Mesenchymal stem cell (in vitro differentiated cells and primary cell): ENCODE results near the gene PAK2.

ENCODE experiments used
- DNase-seq: peaks from one replicate; pipeline ENCODE4 v3.0.0-alpha.2; 2013
- H2AFZ ChIP-seq: one replicate; pipeline ENCODE4 v1.6.1; 2013; ENCODE audit warnings: low read depth, mild to moderate bottlenecking, control low read depth, inconsistent platforms, low read length, moderate library complexity
- H2AK5ac ChIP-seq: 2 replicates; pipeline ENCODE4 v1.6.1; 2013; ENCODE audit warnings: low read length, moderate library complexity, mild to moderate bottlenecking, inconsistent platforms; ENCODE audit not compliant: severe bottlenecking
- H2BK120ac ChIP-seq: one replicate; pipeline ENCODE4 v1.6.1; 2013; ENCODE audit warnings: low read depth, mild to moderate bottlenecking, inconsistent platforms, low read length, moderate library complexity
- H2BK12ac ChIP-seq, 2 experiments: one replicate each; pipeline ENCODE4 v1.6.1; 2013; ENCODE audit warnings: inconsistent platforms in 2 of 2, low read length in 2 of 2, mild to moderate bottlenecking in 2 of 2, moderate library complexity in 2 of 2, control low read depth in 1 of 2
- H2BK15ac ChIP-seq: one replicate; pipeline ENCODE4 v1.6.1; 2013; ENCODE audit warnings: mild to moderate bottlenecking, low read depth, inconsistent platforms; ENCODE audit not compliant: poor library complexity, severe bottlenecking
- H2BK5ac ChIP-seq: 2 replicates; pipeline ENCODE4 v1.6.1; 2013; ENCODE audit warnings: low read depth, mild to moderate bottlenecking, low read length, control low read depth, inconsistent platforms; ENCODE audit not compliant: poor library complexity, severe bottlenecking
- H3K14ac ChIP-seq, 2 experiments: one replicate each; pipeline ENCODE4 v1.6.1; 2013; ENCODE audit warnings: inconsistent platforms in 2 of 2, low read length in 2 of 2, control low read depth in 1 of 2, mild to moderate bottlenecking in 1 of 2, moderate library complexity in 1 of 2
- H3K18ac ChIP-seq, 2 experiments: one replicate each; pipeline ENCODE4 v1.6.1; 2013; ENCODE audit warnings: inconsistent platforms in 2 of 2, low read length in 2 of 2, control low read depth in 1 of 2, low read depth in 1 of 2, mild to moderate bottlenecking in 1 of 2
- H3K23ac ChIP-seq, 2 experiments: one replicate each; pipeline ENCODE4 v1.6.1; 2013; ENCODE audit warnings: inconsistent platforms in 2 of 2, low read length in 2 of 2, mild to moderate bottlenecking in 2 of 2, moderate library complexity in 2 of 2, control low read depth in 1 of 2
- H3K27ac ChIP-seq: 2 replicates; pipeline ENCODE4 v1.5.1; 2013; ENCODE audit warnings: mild to moderate bottlenecking, moderate library complexity, low read length, control low read depth, inconsistent platforms; ENCODE audit not compliant: poor library complexity, severe bottlenecking
- H3K27me3 ChIP-seq, 2 experiments: 2 replicates each; pipeline versions ENCODE4 v1.6.1 to v1.7.0; 2013; ENCODE audit warnings: low read length in 2 of 2, mild to moderate bottlenecking in 2 of 2, moderate library complexity in 2 of 2, control low read depth in 1 of 2, inconsistent platforms in 1 of 2; ENCODE audit not compliant: control insufficient read depth in 1 of 2, insufficient read depth in 1 of 2
- H3K36me3 ChIP-seq, 2 experiments: 2 replicates each; pipeline versions ENCODE4 v1.6.1 to v1.7.0; 2013; ENCODE audit warnings: low read length in 2 of 2, control low read depth in 1 of 2, inconsistent platforms in 1 of 2, low read depth in 1 of 2, mild to moderate bottlenecking in 1 of 2; ENCODE audit not compliant: insufficient read depth in 2 of 2, control insufficient read depth in 1 of 2
- H3K4ac ChIP-seq, 2 experiments: one replicate each; pipeline ENCODE4 v1.6.1; 2013; ENCODE audit warnings: inconsistent platforms in 2 of 2, low read length in 2 of 2, mild to moderate bottlenecking in 2 of 2, moderate library complexity in 2 of 2, control low read depth in 1 of 2, low read depth in 1 of 2
- H3K4me1 ChIP-seq: 2 replicates; pipeline ENCODE4 v1.6.1; 2013; ENCODE audit warnings: low read depth, low read length, control low read depth; ENCODE audit not compliant: control insufficient read depth, insufficient read depth
- H3K4me2 ChIP-seq: 2 replicates; pipeline ENCODE4 v1.6.1; 2013; ENCODE audit warnings: low read length, mild to moderate bottlenecking, inconsistent platforms; ENCODE audit not compliant: poor library complexity, severe bottlenecking
- H3K4me3 ChIP-seq, 2 experiments: 2 replicates each; pipeline versions ENCODE4 v1.5.1 to v1.7.0; 2013; ENCODE audit warnings: low read length in 2 of 2, mild to moderate bottlenecking in 2 of 2, control low read depth in 1 of 2, low read depth in 1 of 2; ENCODE audit not compliant: insufficient read depth in 1 of 2
- H3K79me1 ChIP-seq: replicated peaks from 2 replicates; pipeline ENCODE4 v1.6.1; 2013; ENCODE audit warnings: mild to moderate bottlenecking, control low read depth, low read length, inconsistent platforms; ENCODE audit not compliant: poor library complexity, severe bottlenecking
- H3K9ac ChIP-seq: 2 replicates; pipeline ENCODE4 v1.7.0; 2013; ENCODE audit warnings: mild to moderate bottlenecking, low read length, moderate library complexity
- H3K9me3 ChIP-seq: 2 replicates; pipeline ENCODE4 v1.7.0; 2013; ENCODE audit warnings: mild to moderate bottlenecking, low read length; ENCODE audit not compliant: control insufficient read depth
- H4K8ac ChIP-seq: one replicate; pipeline ENCODE4 v1.6.1; 2013; ENCODE audit warnings: inconsistent platforms, mild to moderate bottlenecking, low read length, moderate library complexity
- H4K91ac ChIP-seq: one replicate; pipeline ENCODE4 v1.6.1; 2013; ENCODE audit warnings: mild to moderate bottlenecking, low read length, inconsistent platforms
- WGBS: methylation state at CpG from one replicate; pipeline ENCODE4 v1.1.7; 2013; ENCODE audit warnings: mixed read lengths; 5-methylcytosine and 5-hydroxymethylcytosine counted together

Gene PAK2

GRCh38 chr3:196788528-196788927, 48.9 kb downstream of the PAK2 start:
- H3K27ac ChIP-seq, result no peak overlapping the region
- H3K79me1 ChIP-seq, result peaks cover 10% of the 10 kb centered on the region
- H3K9me3 ChIP-seq, result no peaks in the 10 kb centered on the region
- no peak overlapping the region for H3K23ac ChIP-seq
- no peak overlapping the region for H4K91ac ChIP-seq
- H2BK120ac ChIP-seq, result peak overlapping the region; percentile 46
- H3K4ac ChIP-seq, result no peak overlapping the region
- 95% methylated on average over 5 of the region's 5 CpGs for WGBS
- no peak overlapping the region for H2AFZ ChIP-seq
- no peaks in the 10 kb centered on the region for H3K27me3 ChIP-seq
- no peak overlapping the region for H2BK5ac ChIP-seq
- H2AK5ac ChIP-seq, result no peak overlapping the region
- no peak for DNase-seq
- peaks cover 5% of the 10 kb centered on the region for H3K4me1 ChIP-seq
- no peak overlapping the region for H3K4me2 ChIP-seq
- H2BK12ac ChIP-seq, result no peak overlapping the region
- H4K8ac ChIP-seq, result no peak overlapping the region
- no peak overlapping the region for H3K4me3 ChIP-seq
- H2BK15ac ChIP-seq, result no peak overlapping the region
- no peak overlapping the region for H3K14ac ChIP-seq
- no peak overlapping the region for H3K18ac ChIP-seq
- H3K9ac ChIP-seq, result no peak overlapping the region
- H3K36me3 ChIP-seq, result peaks cover 5 to 39% of the 10 kb centered on the region in 2 experiments

GRCh38 chr3:196789885-196790359, 50.3 kb downstream of the PAK2 start:
- no peak for DNase-seq
- Histone ChIP-seq H3K9ac (no peak overlapping the region), H2BK5ac (no peak overlapping the region), H2BK12ac (no peak overlapping the region), H4K91ac (no peak overlapping the region), H2AK5ac (peak overlapping the region; percentile 20), H3K27ac (no peak overlapping the region), H3K36me3 (peaks cover 11 to 43% of the 10 kb centered on the region in 2 experiments), H3K27me3 (no peaks in the 10 kb centered on the region), H2BK15ac (no peak overlapping the region), H3K4ac (no peak overlapping the region), H4K8ac (no peak overlapping the region), H2BK120ac (no peak overlapping the region), H3K18ac (peak overlapping the region in 1 of 2 experiments; percentile 43), H3K79me1 (peaks cover 14% of the 10 kb centered on the region), H3K23ac (no peak overlapping the region), H3K4me2 (no peak overlapping the region), H3K9me3 (no peaks in the 10 kb centered on the region), H2AFZ (no peak overlapping the region), H3K4me3 (no peak overlapping the region), H3K4me1 (peaks cover 9% of the 10 kb centered on the region), H3K14ac (peak overlapping the region in 1 of 2 experiments; percentile 44)
- WGBS, result 98% methylated on average over 6 of the region's 6 CpGs

- H3K9me3 ChIP-seq, result no peaks in the 10 kb centered on the region
- H3K14ac ChIP-seq, result no peak overlapping the region
- no peak overlapping the region for H2BK15ac ChIP-seq
- peaks cover 9 to 38% of the 10 kb centered on the region in 2 experiments for H3K36me3 ChIP-seq
- no peak overlapping the region for H3K4me2 ChIP-seq
- H2AFZ ChIP-seq, result no peak overlapping the region
- H3K18ac ChIP-seq, result no peak overlapping the region
- peaks cover 13% of the 10 kb centered on the region for H3K79me1 ChIP-seq
- no peak overlapping the region for H3K4me3 ChIP-seq
- H3K4ac ChIP-seq, result no peak overlapping the region
- no peak overlapping the region for H3K9ac ChIP-seq
- no peak overlapping the region for H4K91ac ChIP-seq
- no peak overlapping the region for H2BK120ac ChIP-seq
- H2AK5ac ChIP-seq, result no peak overlapping the region
- no peak overlapping the region for H2BK12ac ChIP-seq
- WGBS, result over 99% methylated on average over 6 of the region's 6 CpGs
- no peak for DNase-seq
- no peak overlapping the region for H2BK5ac ChIP-seq
- H4K8ac ChIP-seq, result no peak overlapping the region
- no peak overlapping the region for H3K23ac ChIP-seq
- H3K27ac ChIP-seq, result no peak overlapping the region
- no peaks in the 10 kb centered on the region for H3K27me3 ChIP-seq
- H3K4me1 ChIP-seq, result peaks cover 9% of the 10 kb centered on the region
Observed at GRCh38 chr3:196790636-196791035, 51.0 kb downstream of the PAK2 start.

GRCh38 chr3:196792771-196793170, 53.1 kb downstream of the PAK2 start:
- H3K23ac ChIP-seq, result no peak overlapping the region
- H3K27ac ChIP-seq, result peak overlapping the region; percentile 82
- H3K9ac ChIP-seq, result no peak overlapping the region
- no peak overlapping the region for H4K91ac ChIP-seq
- H3K18ac ChIP-seq, result no peak overlapping the region
- no peak overlapping the region for H2BK5ac ChIP-seq
- no peak overlapping the region for H4K8ac ChIP-seq
- H3K14ac ChIP-seq, result no peak overlapping the region
- no peak overlapping the region for H3K4me2 ChIP-seq
- H3K4ac ChIP-seq, result no peak overlapping the region
- peaks cover 9% of the 10 kb centered on the region for H3K4me1 ChIP-seq
- H2BK120ac ChIP-seq, result no peak overlapping the region
- peaks cover 18% of the 10 kb centered on the region for H3K79me1 ChIP-seq
- peaks cover 7 to 39% of the 10 kb centered on the region in 2 experiments for H3K36me3 ChIP-seq
- no peak overlapping the region for H2BK15ac ChIP-seq
- no peaks in the 10 kb centered on the region for H3K27me3 ChIP-seq
- H2AK5ac ChIP-seq, result no peak overlapping the region
- peak; percentile 40 for DNase-seq
- no peak overlapping the region for H2BK12ac ChIP-seq
- H3K4me3 ChIP-seq, result no peak overlapping the region
- H2AFZ ChIP-seq, result no peak overlapping the region
- 75% methylated on average over 2 of the region's 5 CpGs for WGBS
- no peaks in the 10 kb centered on the region for H3K9me3 ChIP-seq
